Upper lobe of left lung (tissue), 6 donors: ENCODE measurements around the gene MRPL19. TPM values are rescaled to one million over a fixed set of nuclear protein-coding genes. Genes with fewer than 3 reads are reported as not detected.
"Not testable (repeated sequence)": the region's sequence is repeated elsewhere in the genome, so short reads cannot be mapped to it uniquely, and the experiment has no call there.

Experiments used
- ATAC-seq, 2 donors: fragments of 200-7000 bp; cut with Tn5 transposase; one replicate each; pipeline ENCODE4 v1.9.1; 2022; ENCODE audit warnings: mild to moderate bottlenecking in 2 of 2, moderate library complexity in 2 of 2; ENCODE audit not compliant: low FRiP score in 2 of 2
- DNase-seq, 2 donors: peaks; one replicate each; pipeline ENCODE4 v3.0.0-alpha.2; 2019 to 2020
- H3K27ac ChIP-seq, 4 donors: fragments of 200-600 bp; sonication (generic); one replicate each; pipeline ENCODE4 v1.5.1; 2016 to 2019
- H3K27me3 ChIP-seq, 4 donors: fragments of 200-600 bp; sonication (generic); one replicate each; pipeline ENCODE4 v1.5.1; 2017 to 2019
- H3K36me3 ChIP-seq, 4 donors: fragments of 200-600 bp; sonication (generic); one replicate each; pipeline ENCODE4 v1.5.1; 2016 to 2019
- H3K4me1 ChIP-seq, 4 donors: fragments of 200-600 bp; sonication (generic); one replicate each; pipeline ENCODE4 v1.5.1; 2018 to 2019
- H3K4me3 ChIP-seq, 4 donors: fragments of 200-600 bp; sonication (generic); one replicate each; pipeline ENCODE4 v1.5.1; 2017 to 2019; ENCODE audit warnings: mild to moderate bottlenecking in 2 of 4, moderate library complexity in 1 of 4
- H3K9me3 ChIP-seq, 4 donors: fragments of 200-600 bp; sonication (generic); one replicate each; pipeline ENCODE4 v1.5.1; 2018 to 2019
- EP300 ChIP-seq, 4 donors: sonication (generic); formaldehyde crosslinking; IDR thresholded peaks; one replicate each; pipeline ENCODE4 v1.5.1; 2017; ENCODE audit warnings: antibody characterized with exemption in 4 of 4, control low read depth in 2 of 4
- POLR2A ChIP-seq, 4 donors: fragments of 450-650 bp; IDR thresholded peaks; one replicate each; pipeline ENCODE4 v1.5.1; 2016 to 2017; ENCODE audit warnings: antibody characterized with exemption in 4 of 4, mild to moderate bottlenecking in 2 of 4
- POLR2AphosphoS5 ChIP-seq, 2 donors: sonication (generic); formaldehyde crosslinking; IDR thresholded peaks; one replicate each; pipeline ENCODE4 v1.5.1; 2017; ENCODE audit warnings: antibody characterized with exemption in 2 of 2
- WGBS, 2 donors: methylation state at CpG; one replicate each; pipeline ENCODE4 v1.1.5; 2017 to 2018; 5-methylcytosine and 5-hydroxymethylcytosine counted together
- total RNA-seq, 6 donors: library from RNA; depleted of rRNA in 4 of 6; stranded (reverse); fragments of >200 nt in 4 of 6; gene quantifications; one replicate each; pipeline versions ENCODE4 v1.1.0 to v1.2.1, GENCODE V29; 2016 to 2021
- TF ChIP-seq, protein P1 (sequence below), 6 experiments: fragments of 450-650 bp in 4 of 6; fragments of 200-600 bp in 2 of 6; sonication (generic) in 2 of 6; IDR thresholded peaks; one replicate each; pipeline ENCODE4 v1.5.1; 2016 to 2019; ENCODE audit warnings: antibody characterized with exemption in 6 of 6
- donor health status: DM: no; HTN: no; CAD: no; lungs with moderate emphysema.
- donor health status: DM: no; HTN: yes; CAD: no; lungs with severe emphysema.

Gene MRPL19
- total RNA-seq, 6 donors from 2014 or later = 23.4 to 34.3 (median 30.7) TPM

DNA sequence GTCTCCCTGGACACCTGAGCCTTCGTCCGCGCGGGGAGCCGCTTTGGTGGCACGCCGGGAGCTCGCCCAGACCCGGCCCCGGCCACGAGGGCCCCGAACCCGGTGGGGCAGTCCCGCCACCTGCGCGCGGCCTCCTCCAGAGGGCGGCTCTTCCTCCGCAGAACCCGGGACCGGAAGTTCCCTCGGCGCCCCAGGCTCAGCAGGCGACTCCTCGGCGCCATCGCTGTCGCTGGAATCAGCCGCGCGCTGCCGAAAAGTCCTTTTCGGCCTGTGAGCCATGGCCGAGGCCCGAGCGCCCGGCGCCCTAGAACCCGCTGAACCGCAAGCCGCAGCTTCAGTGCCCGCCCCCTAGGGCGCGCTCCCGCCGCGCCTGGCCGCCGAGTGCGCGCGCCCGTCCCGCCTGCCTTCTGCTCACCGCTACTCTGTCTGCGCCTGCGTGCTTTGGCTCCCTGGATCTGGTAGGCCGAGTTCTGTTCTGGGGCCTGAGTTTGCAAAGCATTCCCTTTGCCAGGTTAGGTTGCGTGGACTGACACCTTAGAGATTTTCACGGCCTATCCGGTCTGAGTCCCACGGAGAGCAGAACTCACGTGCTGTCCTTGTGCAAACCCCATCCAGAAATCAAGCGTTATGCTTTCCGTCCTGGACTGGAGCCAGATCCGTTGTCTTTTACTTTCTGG is 64.1 kb downstream of the MRPL19 start, which contains the start of gene GCFC2:
TSS of gene GCFC2 (minus strand) at position 339 of the 677 bp plus-strand sequence. CDS start at position 279, 60 bp downstream.
- peak; percentile 97 to 99 for ATAC-seq
- H3K4me3 ChIP-seq = peak within 1 kb of the TSS; percentile 40 to 83 (median 72)
- TF ChIP-seq EP300 (IDR thresholded peaks at IDR 0.05) = no peak
- peak in 3 of 4 donors; percentile 54 to 71 (median 65) for TF ChIP-seq POLR2A (IDR thresholded peaks at IDR 0.05)
- TF ChIP-seq, protein P1, sequence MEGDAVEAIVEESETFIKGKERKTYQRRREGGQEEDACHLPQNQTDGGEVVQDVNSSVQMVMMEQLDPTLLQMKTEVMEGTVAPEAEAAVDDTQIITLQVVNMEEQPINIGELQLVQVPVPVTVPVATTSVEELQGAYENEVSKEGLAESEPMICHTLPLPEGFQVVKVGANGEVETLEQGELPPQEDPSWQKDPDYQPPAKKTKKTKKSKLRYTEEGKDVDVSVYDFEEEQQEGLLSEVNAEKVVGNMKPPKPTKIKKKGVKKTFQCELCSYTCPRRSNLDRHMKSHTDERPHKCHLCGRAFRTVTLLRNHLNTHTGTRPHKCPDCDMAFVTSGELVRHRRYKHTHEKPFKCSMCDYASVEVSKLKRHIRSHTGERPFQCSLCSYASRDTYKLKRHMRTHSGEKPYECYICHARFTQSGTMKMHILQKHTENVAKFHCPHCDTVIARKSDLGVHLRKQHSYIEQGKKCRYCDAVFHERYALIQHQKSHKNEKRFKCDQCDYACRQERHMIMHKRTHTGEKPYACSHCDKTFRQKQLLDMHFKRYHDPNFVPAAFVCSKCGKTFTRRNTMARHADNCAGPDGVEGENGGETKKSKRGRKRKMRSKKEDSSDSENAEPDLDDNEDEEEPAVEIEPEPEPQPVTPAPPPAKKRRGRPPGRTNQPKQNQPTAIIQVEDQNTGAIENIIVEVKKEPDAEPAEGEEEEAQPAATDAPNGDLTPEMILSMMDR (IDR thresholded peaks at IDR 0.05) = peak in 5 of 6 experiments; percentile 32 to 66 (median 56)
- TF ChIP-seq POLR2AphosphoS5 (IDR thresholded peaks at IDR 0.05) = peak; percentile 24 to 25

DNA sequence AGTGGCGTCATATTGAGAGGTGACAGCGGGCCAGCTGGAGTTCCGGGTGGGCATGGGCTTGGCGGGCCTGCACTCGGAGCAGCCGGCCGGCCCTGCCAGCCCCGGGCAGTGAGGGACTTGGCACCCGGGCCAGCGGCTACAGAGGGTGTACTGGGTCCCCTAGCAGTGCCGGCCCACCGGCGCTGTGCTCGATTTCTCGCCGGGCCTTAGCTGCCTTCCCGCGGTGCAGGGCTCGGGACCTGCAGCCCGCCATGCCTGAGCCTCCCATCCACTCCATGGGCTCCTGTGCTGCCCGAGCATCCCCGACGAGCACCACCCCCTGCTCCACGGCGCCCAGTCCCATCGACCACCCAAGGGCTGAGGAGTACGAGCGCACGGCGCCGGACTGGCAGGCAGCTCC is 65.0 kb downstream of the MRPL19 start:
- WGBS, 2 donors = 95 to 100% methylated on average over 4 to 21 of the region's 31 CpGs

More for the DNA sequence above, 64.1 kb downstream of the MRPL19 start, which contains the start of gene GCFC2:
- no peaks in the 10 kb centered on the region for H3K27me3 ChIP-seq
- H3K9me3 ChIP-seq = no peaks in the 10 kb centered on the region
- peak; percentile 93 to 97 for DNase-seq
- peaks cover 0 to 27% (median 16%) of the 10 kb centered on the region in 4 donors for H3K4me1 ChIP-seq
- WGBS, 2 donors = 2 to 9% methylated on average over 16 to 44 of the region's 66 CpGs
- H3K36me3 ChIP-seq = no peaks in the 10 kb centered on the region
- H3K27ac ChIP-seq = peak within 1 kb of the TSS; percentile 85 to 96 (median 92)

DNA sequence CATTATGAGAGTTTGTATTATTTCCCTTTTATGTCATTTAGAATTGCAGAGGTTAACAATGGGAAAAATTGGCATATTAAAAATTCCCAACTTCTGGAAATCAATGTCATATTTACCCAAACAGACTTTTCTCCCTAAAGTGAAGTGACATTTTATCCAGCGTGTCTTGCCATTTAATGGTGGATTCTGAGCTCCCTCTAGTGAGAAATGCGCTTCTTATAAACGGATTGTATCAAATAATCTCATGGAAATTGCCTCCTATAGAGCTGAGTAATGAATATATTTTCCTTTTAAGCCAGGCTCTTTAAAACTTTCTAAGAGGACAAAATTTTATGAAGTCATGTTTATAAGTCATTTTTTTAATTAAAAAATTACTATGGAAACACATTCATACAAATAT is 69.8 kb downstream of the MRPL19 start:
- Histone ChIP-seq H3K4me1 (peaks cover 0 to 1% (median 0%) of the 10 kb centered on the region in 4 donors), H3K27ac (no peak overlapping the region), H3K36me3 (no peaks in the 10 kb centered on the region), H3K27me3 (no peaks in the 10 kb centered on the region), H3K9me3 (no peaks in the 10 kb centered on the region), H3K4me3 (no peak overlapping the region)
- DNase-seq (no peak), ATAC-seq (no peak)
- 57 to 64% methylated on average over 3 of the region's 3 CpGs for WGBS, 2 donors
- TF ChIP-seq POLR2AphosphoS5 (IDR thresholded peaks at IDR 0.05) = no peak
- TF ChIP-seq EP300 (IDR thresholded peaks at IDR 0.05) = no peak
- TF ChIP-seq POLR2A (IDR thresholded peaks at IDR 0.05) = no peak
- TF ChIP-seq, protein P1 (IDR thresholded peaks at IDR 0.05) = no peak

More for the DNA sequence above, 65.0 kb downstream of the MRPL19 start:
- peak in 1 of 2 donors; percentile 85 for DNase-seq
- ATAC-seq, H3K27me3 ChIP-seq, H3K9me3 ChIP-seq, H3K36me3 ChIP-seq: not testable (repeated sequence)
- Histone ChIP-seq H3K4me3 (peak overlapping the region in 1 of 4 donors; percentile 83), H3K27ac (peak overlapping the region in 2 of 4 donors; percentile 96), H3K4me1 (peaks cover 0 to 27% (median 16%) of the 10 kb centered on the region in 4 donors)

DNA sequence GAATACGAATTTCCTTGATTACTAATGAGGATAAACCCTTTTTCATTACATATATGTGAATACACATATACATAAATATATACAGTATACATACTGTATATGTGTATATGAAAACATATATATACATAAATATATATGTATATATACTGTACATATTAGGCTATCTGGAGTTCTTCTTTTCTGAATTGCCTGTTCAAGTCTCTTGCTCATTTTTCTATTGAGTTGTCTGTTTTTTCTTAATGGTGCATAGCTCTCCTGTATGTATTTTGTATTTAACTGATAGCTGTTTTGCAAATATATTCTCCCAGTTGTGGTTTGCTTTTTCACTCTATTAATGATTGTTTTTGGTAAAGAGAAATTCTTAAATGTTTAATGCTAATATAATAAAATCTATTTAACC is 73.0 kb downstream of the MRPL19 start:
- DNase-seq (no peak), ATAC-seq (no peak)
- no peaks in the 10 kb centered on the region for H3K36me3 ChIP-seq
- H3K27me3 ChIP-seq = no peaks in the 10 kb centered on the region
- WGBS, 2 donors = 79 to 88% methylated on average over 1 of the region's 1 CpG
- TF ChIP-seq POLR2A (IDR thresholded peaks at IDR 0.05) = no peak
- no peak for TF ChIP-seq EP300 (IDR thresholded peaks at IDR 0.05)
- TF ChIP-seq, protein P1 (IDR thresholded peaks at IDR 0.05) = no peak
- no peak for TF ChIP-seq POLR2AphosphoS5 (IDR thresholded peaks at IDR 0.05)
- H3K9me3 ChIP-seq = no peaks in the 10 kb centered on the region
- no peak overlapping the region for H3K27ac ChIP-seq
- H3K4me3 ChIP-seq = no peak overlapping the region
- H3K4me1 ChIP-seq = no peaks in the 10 kb centered on the region

DNA sequence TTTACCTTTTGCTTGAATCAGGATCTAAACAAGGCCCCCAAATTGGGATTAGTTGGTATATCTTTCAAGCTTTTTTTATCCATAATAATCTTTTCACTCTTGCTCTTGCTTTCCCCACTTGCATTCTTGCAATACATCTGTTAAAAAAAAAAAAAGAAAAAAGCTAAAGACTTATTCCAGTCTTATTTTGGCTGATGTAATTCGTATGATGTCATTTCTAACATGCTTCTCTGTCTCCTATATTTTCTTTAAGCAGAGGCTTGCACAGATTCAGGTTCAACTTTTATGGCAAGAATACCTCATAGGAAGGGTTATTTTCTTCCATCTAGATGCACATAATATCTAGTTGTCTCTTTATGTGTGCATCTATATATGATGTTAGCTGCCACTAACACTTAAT is 73.9 kb downstream of the MRPL19 start:
- Histone ChIP-seq H3K36me3 (no peaks in the 10 kb centered on the region), H3K9me3 (no peaks in the 10 kb centered on the region), H3K27ac (no peak overlapping the region), H3K4me3 (no peak overlapping the region), H3K4me1 (no peaks in the 10 kb centered on the region), H3K27me3 (no peaks in the 10 kb centered on the region)
- TF ChIP-seq, protein P1 (IDR thresholded peaks at IDR 0.05) = no peak
- TF ChIP-seq EP300 (IDR thresholded peaks at IDR 0.05) (no peak), POLR2A (IDR thresholded peaks at IDR 0.05) (no peak), POLR2AphosphoS5 (IDR thresholded peaks at IDR 0.05) (no peak)
- ATAC-seq (no peak), DNase-seq (no peak)
- 85 to 88% methylated on average over 1 of the region's 1 CpG for WGBS, 2 donors
